Loucy (cell line): Measurements from ENCODE around the gene TECPR1.

Experiments
- H2AFZ ChIP-seq: fragments of 200-600 bp; sonication (generic); 2 replicates; pipeline ENCODE4 v1.6.0; 2016; ENCODE audit warnings: antibody characterized with exemption, mild to moderate bottlenecking, low read length, moderate library complexity
- H3F3A ChIP-seq: fragments of 200-600 bp; 2 replicates; pipeline ENCODE4 v1.6.0; 2016; ENCODE audit warnings: antibody characterized with exemption, low read depth, mild to moderate bottlenecking
- H3K27me3 ChIP-seq: fragments of 200-600 bp; sonication (generic); 2 replicates; pipeline ENCODE4 v1.6.1; 2014; ENCODE audit warnings: low read length, mild to moderate bottlenecking; ENCODE audit not compliant: insufficient read depth, poor library complexity, severe bottlenecking
- H3K36me3 ChIP-seq: fragments of 200-600 bp; sonication (generic); 2 replicates; pipeline ENCODE4 v1.6.1; 2016; ENCODE audit warnings: low read length; ENCODE audit not compliant: insufficient read depth
- H3K4me1 ChIP-seq: fragments of 200-600 bp; sonication (generic); 2 replicates; pipeline ENCODE4 v1.5.1; 2014; ENCODE audit warnings: low read length, mild to moderate bottlenecking; ENCODE audit not compliant: insufficient read depth, poor library complexity, severe bottlenecking
- H3K4me2 ChIP-seq: fragments of 200-600 bp; sonication (generic); 2 replicates; pipeline ENCODE4 v1.6.0; 2014; ENCODE audit warnings: antibody characterized with exemption, low read length, low read depth, mild to moderate bottlenecking; ENCODE audit not compliant: poor library complexity, severe bottlenecking
- H3K4me3 ChIP-seq: fragments of 200-600 bp; sonication (generic); 2 replicates; pipeline ENCODE4 v1.5.1; 2014; ENCODE audit warnings: low read length, mild to moderate bottlenecking, mixed read lengths; ENCODE audit not compliant: poor library complexity, severe bottlenecking
- H3K79me2 ChIP-seq: fragments of 200-600 bp; sonication (generic); 2 replicates; pipeline ENCODE4 v1.6.1; 2014; ENCODE audit warnings: low read length; ENCODE audit not compliant: insufficient read depth
- H3K9ac ChIP-seq: fragments of 200-600 bp; sonication (generic); 2 replicates; pipeline ENCODE4 v1.6.0; 2014; ENCODE audit warnings: mild to moderate bottlenecking, low read depth, low read length, moderate library complexity; ENCODE audit not compliant: poor library complexity, severe bottlenecking
- H3K9me2 ChIP-seq: fragments of 200-600 bp; sonication (generic); replicated peaks from 2 replicates; pipeline ENCODE4 v1.6.1; 2016; ENCODE audit warnings: low read depth, low read length, mixed read lengths
- H3K9me3 ChIP-seq: fragments of 200-600 bp; sonication (generic); 2 replicates; pipeline ENCODE4 v1.6.1; 2014; ENCODE audit warnings: mild to moderate bottlenecking, antibody characterized with exemption, low read length, low read depth; ENCODE audit not compliant: insufficient read depth
- H4K20me1 ChIP-seq: fragments of 200-600 bp; sonication (generic); 2 replicates; pipeline ENCODE4 v1.6.0; 2014; ENCODE audit warnings: antibody characterized with exemption, low read length, mild to moderate bottlenecking; ENCODE audit not compliant: insufficient read depth, poor library complexity, severe bottlenecking
- CTCF ChIP-seq: fragments of 200-600 bp; sonication (generic); conservative IDR thresholded peaks from 2 replicates; pipeline ENCODE4 v1.5.1; 2014; ENCODE audit warnings: mild to moderate bottlenecking, antibody characterized with exemption, low read length
- EZH2phosphoT487 ChIP-seq: fragments of 200-600 bp; IDR thresholded peaks from 2 replicates; pipeline ENCODE4 v1.6.1; 2018; ENCODE audit warnings: antibody characterized with exemption, mild to moderate bottlenecking, moderate library complexity, borderline replicate concordance

TECPR1 gene

GRCh38 chr7:98225913-98226614 is 26.0 kb downstream of the TECPR1 start:
- no peak for TF ChIP-seq CTCF
- TF ChIP-seq EZH2phosphoT487: no peak

GRCh38 chr7:98224701-98225181 is 27.3 kb downstream of the TECPR1 start:
- Histone ChIP-seq H3K4me3 (no peak overlapping the region), H3K36me3 (no peaks in the 10 kb centered on the region), H4K20me1 (no peaks in the 10 kb centered on the region), H3K9me2 (no peaks in the 10 kb centered on the region), H3K27me3 (no peaks in the 10 kb centered on the region), H3K4me1 (no peaks in the 10 kb centered on the region), H3K9ac (no peak overlapping the region), H3F3A (no peaks in the 10 kb centered on the region), H3K79me2 (no peaks in the 10 kb centered on the region), H3K9me3 (no peaks in the 10 kb centered on the region), H2AFZ (no peak overlapping the region), H3K4me2 (no peak overlapping the region)
- TF ChIP-seq CTCF: no peak
- TF ChIP-seq EZH2phosphoT487: no peak

More at GRCh38 chr7:98225913-98226614, 26.0 kb downstream of the TECPR1 start:
- Histone ChIP-seq H3K4me2 (no peak overlapping the region), H3K9me2 (no peaks in the 10 kb centered on the region), H2AFZ (no peak overlapping the region), H3K9ac (no peak overlapping the region), H3K36me3 (no peaks in the 10 kb centered on the region), H3F3A (no peaks in the 10 kb centered on the region), H3K4me3 (no peak overlapping the region), H3K9me3 (no peaks in the 10 kb centered on the region), H3K4me1 (no peaks in the 10 kb centered on the region), H3K79me2 (no peaks in the 10 kb centered on the region), H3K27me3 (no peaks in the 10 kb centered on the region), H4K20me1 (no peaks in the 10 kb centered on the region)

GRCh38 chr7:98223898-98224700 is 27.9 kb downstream of the TECPR1 start:
- no peak for TF ChIP-seq CTCF
- no peak for TF ChIP-seq EZH2phosphoT487
- Histone ChIP-seq H2AFZ (no peak overlapping the region), H3K9ac (no peak overlapping the region), H3K27me3 (no peaks in the 10 kb centered on the region), H3K4me2 (no peak overlapping the region), H3K9me2 (no peaks in the 10 kb centered on the region), H3K9me3 (no peaks in the 10 kb centered on the region), H3K36me3 (no peaks in the 10 kb centered on the region), H3F3A (no peaks in the 10 kb centered on the region), H3K4me1 (no peaks in the 10 kb centered on the region), H4K20me1 (no peaks in the 10 kb centered on the region), H3K79me2 (no peaks in the 10 kb centered on the region), H3K4me3 (no peak overlapping the region)
